ENCODE measurements around the gene TPD52L2. TPM values are rescaled to one million over a fixed set of nuclear protein-coding genes. Genes with fewer than 3 reads are reported as not detected.

The TPD52L2 gene
- polyA plus RNA-seq, 3 donors = 137 to 167 (median 144) TPM

DNA sequence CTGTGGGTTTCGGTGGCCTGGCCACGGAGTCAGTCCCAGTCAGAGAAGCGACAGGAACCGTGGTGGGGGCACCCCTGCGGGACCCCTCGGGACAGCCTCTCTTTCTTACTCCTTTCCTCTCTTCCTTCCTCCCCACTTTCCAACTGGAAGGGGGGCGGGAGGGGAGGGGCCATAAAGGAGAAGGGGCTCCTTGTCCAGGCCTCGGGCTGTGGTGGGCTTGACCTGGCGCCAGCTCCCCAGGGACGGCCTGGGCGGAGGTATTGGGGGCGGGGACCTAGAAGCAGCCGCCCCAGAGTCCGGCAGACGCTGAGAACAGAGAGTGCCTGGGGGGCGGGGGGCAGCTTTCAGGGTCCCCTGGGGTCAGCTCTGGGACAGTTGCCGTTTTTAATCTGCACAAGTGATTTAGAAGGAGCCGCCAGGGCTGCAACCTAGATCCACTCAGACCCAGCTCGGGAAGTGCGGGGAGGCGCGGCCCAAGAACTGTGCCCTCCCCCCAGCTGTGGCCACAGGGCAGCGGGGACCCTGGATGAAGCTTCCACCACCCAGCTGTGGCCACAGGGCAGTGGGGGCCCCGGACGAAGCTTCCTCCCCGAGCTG, 10.2 kb upstream of the TPD52L2 start:
- DNase-seq = no peak
- peak overlapping the region in 3 of 7 donors; percentile 15 to 55 (median 50) for H3K27ac Mint-ChIP-seq
- Histone ChIP-seq H3K27me3 (ENCODE audit: control insufficient read depth in 2 of 2, insufficient read depth in 2 of 2, low read length in 2 of 2) (peaks cover 0 to 15% of the 10 kb centered on the region in 2 donors), H3K4me2 (replicated peaks; ENCODE audit: extremely low read depth, low read length, poor library complexity, severe bottlenecking) (peak overlapping the region; percentile 58), H2AFZ (ENCODE audit: insufficient read depth, low read depth, low read length, poor library complexity, severe bottlenecking) (peak overlapping the region; percentile 76), H4K20me1 (ENCODE audit: insufficient read depth, low read length) (no peaks in the 10 kb centered on the region), H3K9ac (ENCODE audit: insufficient read depth, low read length, poor library complexity, severe bottlenecking) (peak overlapping the region; percentile 67), H3K4me3 (replicated peaks in 1 of 3; ENCODE audit: low read depth in 2 of 3, low read length in 3 of 3) (peak overlapping the region in 1 of 3 experiments; percentile 55), H3K36me3 (replicated peaks in 1 of 2; ENCODE audit: control insufficient read depth in 1 of 2, insufficient read depth in 2 of 2, low read length in 2 of 2) (no peaks in the 10 kb centered on the region), H3K9me3 (replicated peaks in 1 of 2; ENCODE audit: control insufficient read depth in 1 of 2, insufficient read depth in 1 of 2, low read length in 2 of 2) (no peaks in the 10 kb centered on the region), H3K4me1 (ENCODE audit: control insufficient read depth in 1 of 2, insufficient read depth in 2 of 2, low read length in 2 of 2) (peaks cover 58 to 64% of the 10 kb centered on the region in 2 donors), H3K27ac (ENCODE audit: low read depth in 1 of 2, low read length in 2 of 2) (peak overlapping the region; percentile 75), H3K79me2 (ENCODE audit: insufficient read depth, low read length) (no peaks in the 10 kb centered on the region)
- peaks cover 0 to 9% of the 10 kb centered on the region in 2 donors for H3K36me3 Mint-ChIP-seq
- WGBS (ENCODE audit: insufficient coverage) = 8% methylated on average over 16 of the region's 26 CpGs
- TF ChIP-seq, protein P1, sequence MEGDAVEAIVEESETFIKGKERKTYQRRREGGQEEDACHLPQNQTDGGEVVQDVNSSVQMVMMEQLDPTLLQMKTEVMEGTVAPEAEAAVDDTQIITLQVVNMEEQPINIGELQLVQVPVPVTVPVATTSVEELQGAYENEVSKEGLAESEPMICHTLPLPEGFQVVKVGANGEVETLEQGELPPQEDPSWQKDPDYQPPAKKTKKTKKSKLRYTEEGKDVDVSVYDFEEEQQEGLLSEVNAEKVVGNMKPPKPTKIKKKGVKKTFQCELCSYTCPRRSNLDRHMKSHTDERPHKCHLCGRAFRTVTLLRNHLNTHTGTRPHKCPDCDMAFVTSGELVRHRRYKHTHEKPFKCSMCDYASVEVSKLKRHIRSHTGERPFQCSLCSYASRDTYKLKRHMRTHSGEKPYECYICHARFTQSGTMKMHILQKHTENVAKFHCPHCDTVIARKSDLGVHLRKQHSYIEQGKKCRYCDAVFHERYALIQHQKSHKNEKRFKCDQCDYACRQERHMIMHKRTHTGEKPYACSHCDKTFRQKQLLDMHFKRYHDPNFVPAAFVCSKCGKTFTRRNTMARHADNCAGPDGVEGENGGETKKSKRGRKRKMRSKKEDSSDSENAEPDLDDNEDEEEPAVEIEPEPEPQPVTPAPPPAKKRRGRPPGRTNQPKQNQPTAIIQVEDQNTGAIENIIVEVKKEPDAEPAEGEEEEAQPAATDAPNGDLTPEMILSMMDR (IDR thresholded peaks at IDR 0.05) = no peak
- intact Hi-C loops (cut with micrococcal nuclease) = loop anchor here in 1 of 2 donors (10.0 kb wide), 1 partner anchor 50 kb away; no protein-coding TSS in a partner anchor
- H3K4me3 Mint-ChIP-seq = peak overlapping the region; percentile 31 to 48
- no peaks in the 10 kb centered on the region for H3K9me3 Mint-ChIP-seq
- H3K27me3 Mint-ChIP-seq (ENCODE audit: low read depth in 3 of 3) = peaks cover 15 to 63% (median 45%) of the 10 kb centered on the region in 3 donors
- H3K4me1 Mint-ChIP-seq = peaks cover 54% of the 10 kb centered on the region

DNA sequence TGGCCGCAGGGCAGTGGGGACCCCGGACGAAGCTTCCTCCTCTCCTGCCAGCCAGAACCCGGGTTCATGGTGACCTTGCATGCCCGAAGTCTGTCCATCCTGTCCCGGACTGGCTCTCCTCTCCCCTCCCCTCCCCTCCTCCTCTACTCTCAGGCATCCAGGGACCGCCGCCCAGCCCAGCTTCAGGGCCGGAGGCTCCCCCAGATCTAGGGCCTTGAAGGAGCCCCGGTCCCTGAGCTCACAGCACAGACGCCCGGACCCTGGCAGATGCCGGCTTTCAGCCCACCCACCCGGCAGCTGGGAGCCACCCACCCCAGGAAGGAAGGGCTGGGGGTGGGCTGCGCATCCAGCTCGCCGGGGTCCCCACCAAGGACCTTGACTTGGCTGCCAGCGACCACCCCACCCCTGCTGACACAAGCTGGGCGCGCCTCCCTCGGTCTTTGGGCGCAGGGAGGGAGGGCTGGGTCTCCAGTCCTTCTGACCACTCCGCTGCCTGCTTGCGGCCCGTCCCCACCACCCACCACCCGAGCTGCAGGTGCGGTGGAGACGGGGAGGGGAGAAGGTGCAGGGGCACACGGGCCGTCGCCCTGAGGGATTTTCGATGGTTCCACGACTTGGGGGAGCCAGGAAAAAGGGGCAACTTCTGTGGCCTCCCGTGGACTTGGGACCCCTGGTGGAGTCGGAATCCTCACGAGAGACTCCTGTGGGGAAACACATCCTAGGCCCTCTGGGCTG, 9.5 kb upstream of the TPD52L2 start:
- TF ChIP-seq, protein P1 (IDR thresholded peaks at IDR 0.05) = no peak
- peak overlapping the region in 1 of 3 experiments; percentile 55 for H3K4me3 ChIP-seq (replicated peaks in 1 of 3; ENCODE audit: low read depth in 2 of 3, low read length in 3 of 3)
- peak overlapping the region; percentile 76 for H2AFZ ChIP-seq (ENCODE audit: insufficient read depth, low read depth, low read length, poor library complexity, severe bottlenecking)
- peaks cover 60% of the 10 kb centered on the region for H3K4me1 Mint-ChIP-seq
- H3K36me3 Mint-ChIP-seq = peaks cover 0 to 9% of the 10 kb centered on the region in 2 donors
- H3K9ac ChIP-seq (ENCODE audit: insufficient read depth, low read length, poor library complexity, severe bottlenecking) = peak overlapping the region; percentile 67
- H3K27me3 ChIP-seq (ENCODE audit: control insufficient read depth in 2 of 2, insufficient read depth in 2 of 2, low read length in 2 of 2) = peaks cover 0 to 15% of the 10 kb centered on the region in 2 donors
- intact Hi-C loops (cut with micrococcal nuclease) = loop anchor here in 1 of 2 donors (10.0 kb wide), 1 partner anchor 51 kb away; no protein-coding TSS in a partner anchor
- no peak overlapping the region for H3K27ac ChIP-seq (ENCODE audit: low read depth in 1 of 2, low read length in 2 of 2)
- H3K27me3 Mint-ChIP-seq (ENCODE audit: low read depth in 3 of 3) = peaks cover 15 to 63% (median 44%) of the 10 kb centered on the region in 3 donors
- H3K4me2 ChIP-seq (replicated peaks; ENCODE audit: extremely low read depth, low read length, poor library complexity, severe bottlenecking) = peak overlapping the region; percentile 58
- no peak overlapping the region for H3K27ac Mint-ChIP-seq
- H3K36me3 ChIP-seq (replicated peaks in 1 of 2; ENCODE audit: control insufficient read depth in 1 of 2, insufficient read depth in 2 of 2, low read length in 2 of 2) = no peaks in the 10 kb centered on the region
- no peak for DNase-seq
- H4K20me1 ChIP-seq (ENCODE audit: insufficient read depth, low read length) = no peaks in the 10 kb centered on the region
- no peaks in the 10 kb centered on the region for H3K9me3 ChIP-seq (replicated peaks in 1 of 2; ENCODE audit: control insufficient read depth in 1 of 2, insufficient read depth in 1 of 2, low read length in 2 of 2)
- peak overlapping the region in 1 of 2 donors; percentile 48 for H3K4me3 Mint-ChIP-seq
- H3K79me2 ChIP-seq (ENCODE audit: insufficient read depth, low read length) = no peaks in the 10 kb centered on the region
- no peaks in the 10 kb centered on the region for H3K9me3 Mint-ChIP-seq
- WGBS (ENCODE audit: insufficient coverage) = 63% methylated on average over 18 of the region's 36 CpGs
- peaks cover 64 to 69% of the 10 kb centered on the region in 2 donors for H3K4me1 ChIP-seq (ENCODE audit: control insufficient read depth in 1 of 2, insufficient read depth in 2 of 2, low read length in 2 of 2)
